CD4-positive, alpha-beta T cell treated with Interleukin-4 for 4 hours (primary cell): Measurements from ENCODE around the gene AURKAIP1.

Source experiments
- DNase-seq: peaks from one replicate; pipeline ENCODE4 v3.0.0-alpha.2; 2020

AURKAIP1 gene

DNA sequence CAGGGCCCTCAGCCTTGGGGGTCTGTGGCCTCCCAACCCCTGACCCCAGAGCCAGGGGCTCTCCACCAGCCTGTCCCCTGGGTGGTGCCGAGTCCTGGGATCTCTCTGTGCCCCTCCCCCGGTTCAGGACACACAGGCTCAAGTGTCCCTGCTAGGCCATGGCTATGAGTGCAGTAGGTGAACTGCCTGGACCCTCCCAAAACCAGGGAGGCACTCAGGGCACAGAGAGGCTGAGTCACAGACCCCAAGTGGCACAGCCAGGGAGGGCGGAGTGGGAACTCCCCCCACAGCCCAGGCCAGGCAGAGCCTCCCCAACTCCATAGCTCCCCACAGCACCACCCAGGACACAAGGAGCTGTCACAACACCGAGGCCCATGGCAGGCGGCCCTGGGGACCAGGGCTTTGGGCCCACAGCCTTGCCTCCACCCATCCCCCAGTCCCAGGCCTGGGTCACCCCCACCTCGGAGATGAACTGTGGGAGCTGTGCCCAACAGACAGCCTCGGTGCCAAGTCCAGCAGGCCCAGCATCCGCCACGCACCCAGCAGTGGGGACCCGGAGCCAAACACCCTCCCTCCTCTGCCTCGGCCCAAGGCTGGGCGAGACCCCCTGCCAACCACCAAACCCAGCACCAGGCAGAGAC is 29.0 kb downstream of the AURKAIP1 start:
- no peak for DNase-seq

- DNase-seq: no peak
Observed at GRCh38 chr1:1345384-1345783, 29.6 kb downstream of the AURKAIP1 start.

GRCh38 chr1:1344655-1345361 is 30.2 kb downstream of the AURKAIP1 start:
- peak; percentile 69 for DNase-seq

GRCh38 chr1:1343811-1344421 is 31.1 kb downstream of the AURKAIP1 start:
- no peak for DNase-seq

- no peak for DNase-seq
Observed at GRCh38 chr1:1342584-1343115, 32.4 kb downstream of the AURKAIP1 start.

- DNase-seq: no peak
Observed at GRCh38 chr1:1342061-1342562, 32.9 kb downstream of the AURKAIP1 start.

GRCh38 chr1:1341549-1342021 is 33.4 kb downstream of the AURKAIP1 start:
- no peak for DNase-seq

- DNase-seq: no peak
Observed at GRCh38 chr1:1340791-1341548, 34.0 kb downstream of the AURKAIP1 start.

- no peak for DNase-seq
Observed at GRCh38 chr1:1340185-1340584, 34.8 kb downstream of the AURKAIP1 start.

DNA sequence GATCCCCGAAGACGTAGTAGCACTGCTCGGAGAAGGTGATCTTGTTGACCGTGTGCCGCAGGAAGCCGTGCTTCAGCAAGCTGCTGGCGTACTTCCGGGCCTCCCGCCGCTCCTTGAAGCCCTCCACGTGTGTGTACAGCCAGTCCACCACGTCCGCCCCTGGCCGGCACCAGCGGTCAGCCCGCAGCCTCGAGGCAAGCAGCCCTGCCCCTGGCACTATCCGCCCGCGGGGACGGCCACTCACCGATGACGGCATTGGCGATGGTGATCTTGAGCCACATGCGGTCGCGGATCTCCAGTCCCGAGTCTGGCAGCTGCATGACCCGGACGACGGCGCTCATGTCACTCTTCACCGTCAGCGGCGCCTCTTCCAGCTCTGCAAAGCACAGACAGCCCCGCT is 36.7 kb downstream of the AURKAIP1 start:
- DNase-seq: no peak

- no peak for DNase-seq
Observed at GRCh38 chr1:1337793-1338147, 37.2 kb downstream of the AURKAIP1 start.

GRCh38 chr1:1336931-1337792 is 37.8 kb downstream of the AURKAIP1 start:
- DNase-seq: no peak

DNA sequence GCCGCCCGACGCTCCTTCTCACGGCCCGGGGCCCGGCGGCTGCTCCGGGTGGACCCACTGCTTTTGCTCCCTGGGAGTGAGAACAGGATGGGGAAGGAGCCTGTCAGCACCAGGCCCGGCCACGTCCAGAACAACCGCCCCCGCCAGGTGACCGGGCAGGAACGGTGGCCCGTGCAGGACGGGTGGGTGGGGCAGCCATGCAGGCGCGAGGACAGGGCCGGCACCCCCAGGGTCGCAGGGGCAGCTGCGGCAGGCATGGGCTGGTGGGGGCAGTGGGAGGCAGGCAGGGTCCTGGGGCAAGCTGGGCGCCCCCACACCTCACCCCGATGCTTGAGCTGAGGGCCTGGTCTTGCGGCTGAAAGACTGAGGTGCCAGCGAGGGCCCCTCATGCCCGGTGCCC is 38.6 kb downstream of the AURKAIP1 start:
- no peak for DNase-seq

DNA sequence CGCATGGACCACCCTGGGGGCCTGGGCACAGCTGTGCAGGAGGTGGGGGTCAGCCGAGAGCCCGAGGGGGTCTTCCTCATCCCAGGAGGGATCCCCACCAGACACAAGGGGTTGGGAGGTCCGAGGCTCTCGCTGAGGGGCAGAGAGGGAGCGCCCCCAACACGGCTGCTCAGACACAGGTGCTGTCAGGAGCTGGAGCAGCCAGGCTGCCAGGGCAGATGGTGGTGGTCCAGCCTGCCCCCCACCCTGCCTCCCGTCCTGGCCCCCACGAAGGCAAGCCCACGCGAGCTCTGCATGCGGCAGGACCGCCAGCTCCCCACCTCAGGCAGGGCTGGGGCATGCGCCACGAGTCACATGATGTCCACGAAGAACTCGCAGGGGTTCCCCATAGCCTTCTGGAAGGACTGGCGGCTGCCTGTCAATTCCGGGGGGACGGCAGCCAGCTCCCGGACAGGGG is 39.2 kb downstream of the AURKAIP1 start:
- DNase-seq: no peak

- no peak for DNase-seq
Observed at GRCh38 chr1:1335283-1335682, 39.7 kb downstream of the AURKAIP1 start.

DNA sequence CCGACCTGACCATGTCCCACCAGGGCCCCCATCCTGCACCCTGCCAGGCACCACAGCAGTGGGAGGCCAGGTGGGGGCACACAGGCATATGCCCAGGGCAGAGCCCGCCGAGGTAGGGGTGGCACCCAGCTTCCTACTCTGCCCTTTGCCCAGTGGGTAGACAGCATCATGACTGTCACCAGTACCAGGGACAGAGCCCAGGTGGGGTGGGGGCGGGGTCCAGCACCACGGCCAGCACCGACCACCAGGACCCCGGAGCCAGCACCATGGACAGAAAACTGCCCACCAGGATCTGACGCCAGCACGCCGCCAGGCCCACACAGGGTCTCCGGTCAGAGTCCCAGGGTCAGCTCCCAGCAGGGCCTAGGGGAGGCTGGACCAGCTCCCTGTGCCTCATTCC is 40.2 kb downstream of the AURKAIP1 start:
- no peak for DNase-seq

DNA sequence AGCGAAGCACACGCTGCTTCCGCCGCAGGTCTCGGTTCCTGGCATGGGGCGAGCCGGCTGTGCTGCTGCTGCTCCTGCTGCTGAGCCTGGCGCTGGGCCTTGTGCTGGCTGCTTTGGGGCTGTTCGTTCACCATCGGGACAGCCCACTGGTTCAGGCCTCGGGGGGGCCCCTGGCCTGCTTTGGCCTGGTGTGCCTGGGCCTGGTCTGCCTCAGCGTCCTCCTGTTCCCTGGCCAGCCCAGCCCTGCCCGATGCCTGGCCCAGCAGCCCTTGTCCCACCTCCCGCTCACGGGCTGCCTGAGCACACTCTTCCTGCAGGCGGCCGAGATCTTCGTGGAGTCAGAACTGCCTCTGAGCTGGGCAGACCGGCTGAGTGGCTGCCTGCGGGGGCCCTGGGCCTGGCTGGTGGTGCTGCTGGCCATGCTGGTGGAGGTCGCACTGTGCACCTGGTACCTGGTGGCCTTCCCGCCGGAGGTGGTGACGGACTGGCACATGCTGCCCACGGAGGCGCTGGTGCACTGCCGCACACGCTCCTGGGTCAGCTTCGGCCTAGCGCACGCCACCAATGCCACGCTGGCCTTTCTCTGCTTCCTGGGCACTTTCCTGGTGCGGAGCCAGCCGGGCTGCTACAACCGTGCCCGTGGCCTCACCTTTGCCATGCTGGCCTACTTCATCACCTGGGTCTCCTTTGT is 41.3 kb downstream of the AURKAIP1 start:
- DNase-seq: no peak

- DNase-seq: no peak
Observed at GRCh38 chr1:1332774-1333480, 42.1 kb downstream of the AURKAIP1 start.

GRCh38 chr1:1332031-1332755 is 42.8 kb downstream of the AURKAIP1 start:
- DNase-seq: no peak
